GM23338 (cell line): ENCODE results near the gene WNT5B. TPM values are rescaled to one million over a fixed set of nuclear protein-coding genes. Genes with fewer than 3 reads are reported as not detected.

Experiments
- ATAC-seq: fragments of 200-7000 bp; cut with Tn5 transposase; 3 replicates; pipeline ENCODE4 v1.9.1; 2020
- DNase-seq: peaks from one replicate; pipeline ENCODE4 v3.0.0-alpha.2; 2015; ENCODE audit warnings: low spot score
- H2AFZ ChIP-seq: fragments of 200-600 bp; sonication (generic); 2 replicates; pipeline ENCODE4 v1.8.0; 2016; ENCODE audit warnings: antibody characterized with exemption, mild to moderate bottlenecking, moderate library complexity
- H3F3A ChIP-seq: fragments of 200-600 bp; sonication (generic); replicated peaks from 2 replicates; pipeline ENCODE4 v1.8.0; 2017; ENCODE audit warnings: antibody characterized with exemption, mixed run types, low read depth
- H3K27ac ChIP-seq: fragments of 200-600 bp; sonication (generic); 2 replicates; pipeline ENCODE4 v1.6.1; 2016; ENCODE audit warnings: low read depth
- H3K27me3 ChIP-seq: fragments of 200-600 bp; sonication (generic); 2 replicates; pipeline ENCODE4 v1.8.0; 2016; ENCODE audit warnings: mild to moderate bottlenecking, mixed run types, moderate library complexity; ENCODE audit not compliant: insufficient read depth
- H3K36me3 ChIP-seq: fragments of 200-600 bp; sonication (generic); 2 replicates; pipeline ENCODE4 v1.8.0; 2016; ENCODE audit warnings: mild to moderate bottlenecking; ENCODE audit not compliant: insufficient read depth
- H3K4me1 ChIP-seq: fragments of 200-600 bp; sonication (generic); 2 replicates; pipeline ENCODE4 v1.8.0; 2016; ENCODE audit warnings: mild to moderate bottlenecking, moderate library complexity; ENCODE audit not compliant: insufficient read depth
- H3K4me2 ChIP-seq: fragments of 200-600 bp; sonication (generic); 2 replicates; pipeline ENCODE4 v1.7.1; 2017; ENCODE audit warnings: mixed run types
- H3K4me3 ChIP-seq: fragments of 200-600 bp; sonication (generic); 2 replicates; pipeline ENCODE4 v1.6.1; 2016; ENCODE audit warnings: mixed run types
- H3K79me2 ChIP-seq: fragments of 200-600 bp; sonication (generic); replicated peaks from 2 replicates; pipeline ENCODE4 v1.8.0; 2017; ENCODE audit warnings: mild to moderate bottlenecking; ENCODE audit not compliant: insufficient read depth
- H3K9me2 ChIP-seq: fragments of 200-600 bp; sonication (generic); 2 replicates; pipeline ENCODE4 v1.8.0; 2017; ENCODE audit not compliant: insufficient read depth
- H4K20me1 ChIP-seq: fragments of 200-600 bp; sonication (generic); replicated peaks from 2 replicates; pipeline ENCODE4 v1.8.0; 2017; ENCODE audit warnings: mild to moderate bottlenecking; ENCODE audit not compliant: insufficient read depth
- H3K27ac Mint-ChIP-seq: 2 replicates; pipeline ENCODE4 v1.8.0; 2020; ENCODE audit warnings: inconsistent platforms, mild to moderate bottlenecking, moderate library complexity, mixed read lengths
- H3K27me3 Mint-ChIP-seq: 3 replicates; pipeline ENCODE4 v1.8.0; 2022; ENCODE audit warnings: low read depth, mild to moderate bottlenecking, moderate library complexity, mixed read lengths, inconsistent platforms; ENCODE audit not compliant: insufficient read depth, poor library complexity
- H3K36me3 Mint-ChIP-seq: 3 replicates; pipeline ENCODE4 v1.8.0; 2021; ENCODE audit warnings: low read depth, mild to moderate bottlenecking, inconsistent platforms, moderate library complexity, mixed read lengths
- H3K4me1 Mint-ChIP-seq: 3 replicates; pipeline ENCODE4 v1.8.0; 2020; ENCODE audit warnings: mild to moderate bottlenecking, inconsistent platforms, mixed read lengths
- H3K4me3 Mint-ChIP-seq: 3 replicates; pipeline ENCODE4 v1.8.0; 2021; ENCODE audit warnings: moderate library complexity, mild to moderate bottlenecking, inconsistent platforms, mixed read lengths
- H3K9me3 Mint-ChIP-seq: 3 replicates; pipeline ENCODE4 v1.8.0; 2020; ENCODE audit warnings: moderate library complexity, mild to moderate bottlenecking, inconsistent platforms, mixed read lengths
- ETS1 ChIP-seq: IDR thresholded peaks from 2 replicates; pipeline ENCODE4 v1.6.1; 2016; ENCODE audit warnings: antibody characterized with exemption
- EZH2phosphoT487 ChIP-seq: fragments of 200-600 bp; sonication (generic); IDR thresholded peaks from one replicate; pipeline ENCODE4 v1.8.1; 2018; ENCODE audit warnings: antibody characterized with exemption; ENCODE audit not compliant: unreplicated experiment
- JUNB ChIP-seq: IDR thresholded peaks from one replicate; pipeline ENCODE4 v1.6.1; 2016; ENCODE audit warnings: antibody characterized with exemption; ENCODE audit not compliant: unreplicated experiment
- NANOG ChIP-seq: IDR thresholded peaks from 2 replicates; pipeline ENCODE4 v1.6.1; 2016; ENCODE audit warnings: antibody characterized with exemption, borderline replicate concordance
- POLR2AphosphoS5 ChIP-seq: IDR thresholded peaks from 2 replicates; pipeline ENCODE4 v1.6.1; 2016; ENCODE audit warnings: antibody characterized with exemption, low read depth
- REST ChIP-seq: IDR thresholded peaks from one replicate; pipeline ENCODE4 v1.6.1; 2018; ENCODE audit warnings: antibody characterized with exemption; ENCODE audit not compliant: unreplicated experiment
- STAT1 ChIP-seq: IDR thresholded peaks from one replicate; pipeline ENCODE4 v1.6.1; 2016; ENCODE audit warnings: antibody characterized with exemption; ENCODE audit not compliant: unreplicated experiment
- ZNF114 ChIP-seq: fragments of 250-450 bp; sonication (Bioruptor Pico); IDR thresholded peaks from 2 replicates; pipeline ENCODE4 v1.5.0; 2020; ENCODE audit warnings: mild to moderate bottlenecking, moderate library complexity
- ZNF331 ChIP-seq: fragments of 250-450 bp; sonication (Bioruptor Pico); IDR thresholded peaks from 2 replicates; pipeline ENCODE4 v1.5.0; 2020; ENCODE audit warnings: low read depth, mild to moderate bottlenecking, moderate library complexity
- ZNF462 ChIP-seq: fragments of 250-450 bp; sonication (Bioruptor Pico); IDR thresholded peaks from 2 replicates; pipeline ENCODE4 v1.5.0; 2020; ENCODE audit warnings: mild to moderate bottlenecking, moderate library complexity
- polyA plus RNA-seq: library from polyadenylated mRNA; unstranded; fragments of >200 nt; fragmentation: Nextera tagmentation; extraction: Ambion mirVana; gene quantifications from 2 replicates; pipeline ENCODE4 v1.2.1, GENCODE V29; 2016
- total RNA-seq: library from RNA; depleted of rRNA; stranded (reverse); fragments of >200 nt; shearing (Covaris generic); gene quantifications from 2 replicates; pipeline ENCODE4 v1.2.3, GENCODE V29; 2014

The WNT5B gene
- total and polyA plus RNA-seq, 2 experiments from 2014 or later: 1.4 to 2.7 TPM

GRCh38 chr12:1646569-1647284, 17.7 kb downstream of the WNT5B start (continued):
- TF ChIP-seq REST (no peak), NANOG (no peak), JUNB (no peak), EZH2phosphoT487 (no peak)

- H3K4me1 Mint-ChIP-seq: peaks cover 15% of the 10 kb centered on the region
- no peak overlapping the region for H3K4me3 ChIP-seq
- DNase-seq (no peak), ATAC-seq (no peak)
- H3K27ac ChIP-seq: no peak overlapping the region
- H3F3A ChIP-seq: peaks cover 3% of the 10 kb centered on the region; the same call in 1 of the 2 replicates
- H4K20me1 ChIP-seq: no peaks in the 10 kb centered on the region
- no peaks in the 10 kb centered on the region for H3K36me3 ChIP-seq
- no peak overlapping the region for H3K4me2 ChIP-seq
- H3K36me3 Mint-ChIP-seq: no peaks in the 10 kb centered on the region
- no peak overlapping the region for H3K27ac Mint-ChIP-seq
- H3K27me3 ChIP-seq: no peaks in the 10 kb centered on the region
- no peaks in the 10 kb centered on the region for H3K9me3 Mint-ChIP-seq
- no peak overlapping the region for H2AFZ ChIP-seq
- H3K4me3 Mint-ChIP-seq: no peak overlapping the region
- H3K4me1 ChIP-seq: no peaks in the 10 kb centered on the region
- peaks cover 9% of the 10 kb centered on the region for H3K27me3 Mint-ChIP-seq
- no peaks in the 10 kb centered on the region for H3K79me2 ChIP-seq
- H3K9me2 ChIP-seq: no peaks in the 10 kb centered on the region
- TF ChIP-seq ZNF114 (CRISPR knock-in tag): no peak
- no peak for TF ChIP-seq ETS1
- no peak for TF ChIP-seq ZNF462 (CRISPR knock-in tag)
- TF ChIP-seq REST: no peak
- TF ChIP-seq JUNB: no peak
- no peak for TF ChIP-seq POLR2AphosphoS5
- TF ChIP-seq EZH2phosphoT487: no peak
- TF ChIP-seq STAT1: no peak
- TF ChIP-seq NANOG: no peak
- TF ChIP-seq ZNF331 (CRISPR knock-in tag): no peak
These were observed 18.2 kb downstream of the WNT5B start for GRCh38 chr12:1647285-1647669.
